Left lung (tissue), 10 donors: ENCODE data around the gene NDEL1. TPM values are rescaled to one million over a fixed set of nuclear protein-coding genes. Genes with fewer than 3 reads are reported as not detected.

ENCODE experiments used
- ATAC-seq: fragments of 200-7000 bp; cut with Tn5 transposase; one replicate; pipeline ENCODE4 v1.9.1; 2020; ENCODE audit warnings: moderate library complexity
- DNase-seq, 4 donors: peaks; one replicate each; pipeline ENCODE4 v3.0.0-alpha.2; 2013 to 2020
- H3K27ac ChIP-seq, 2 donors: fragments of 200-600 bp; sonication (generic) in 1 of 2; one replicate each; pipeline versions ENCODE4 v1.5.0 to v1.8.0; 2020 to 2021
- H3K27me3 ChIP-seq, 2 donors: fragments of 200-600 bp; sonication (generic) in 1 of 2; one replicate each; pipeline versions ENCODE4 v1.5.0 to v1.8.0; 2020 to 2021
- H3K36me3 ChIP-seq, 2 donors: fragments of 200-600 bp; sonication (generic) in 1 of 2; one replicate each; pipeline versions ENCODE4 v1.5.0 to v1.8.0; 2020 to 2021
- H3K4me1 ChIP-seq, 2 donors: fragments of 200-600 bp; one replicate each; pipeline ENCODE4 v1.8.0; 2021
- H3K4me3 ChIP-seq, 2 donors: fragments of 200-600 bp; sonication (generic) in 1 of 2; one replicate each; pipeline versions ENCODE4 v1.5.0 to v1.8.0; 2020 to 2021; ENCODE audit warnings: mild to moderate bottlenecking in 1 of 2
- H3K9me3 ChIP-seq, 2 donors: fragments of 200-600 bp; sonication (generic) in 1 of 2; one replicate each; pipeline versions ENCODE4 v1.5.0 to v1.8.0; 2020 to 2021
- CTCF ChIP-seq, 2 donors: fragments of 200-600 bp; sonication (generic) in 1 of 2; IDR thresholded peaks; one replicate each; pipeline versions ENCODE4 v1.5.0 to v1.8.0; 2021; ENCODE audit warnings: antibody characterized with exemption in 2 of 2
- intact Hi-C, 2 donors: fragments of 100-400 bp; cut with DNase I; formaldehyde crosslinking; loops; one replicate each; pipeline versions ENCODE4 v1.11.2 to v1.14.2; 2022
- polyA plus RNA-seq, 6 donors: library from polyadenylated mRNA; unstranded; fragments of 120-200 nt; gene quantifications; one replicate each; pipeline ENCODE4 v1.2.1, GENCODE V29; 2013; ENCODE audit not compliant: insufficient read length in 6 of 6
- total RNA-seq, 2 donors: library from RNA; stranded (reverse); fragmentation: NEBNext Ultra II Directional; extraction: Animal tissue kit (Norgen Biotek cat#: 25700); gene quantifications; one replicate each; pipeline ENCODE4 v1.2.1, GENCODE V29; 2021
- donor health status: DM: no; HTN: yes; CAD: no.
- donor health status: DM: no; HTN: no; CAD: no.

NDEL1 gene
- total and polyA plus RNA-seq, 8 donors: 57.7 to 84.1 (median 71.0) TPM

- Histone ChIP-seq H3K36me3 (peaks cover 0 to 48% of the 10 kb centered on the region in 2 donors), H3K27me3 (no peaks in the 10 kb centered on the region), H3K4me3 (no peak overlapping the region), H3K9me3 (no peaks in the 10 kb centered on the region), H3K27ac (no peak overlapping the region), H3K4me1 (no peaks in the 10 kb centered on the region)
- DNase-seq (no peak), ATAC-seq (no peak)
- no peak for TF ChIP-seq CTCF (IDR thresholded peaks at IDR 0.05)
- intact Hi-C loops: no loop called here
Observed at GRCh38 chr17:8490256-8491023, 54.8 kb downstream of the NDEL1 start.

GRCh38 chr17:8492121-8492520 is 56.4 kb downstream of the NDEL1 start:
- DNase-seq (no peak), ATAC-seq (no peak)
- Histone ChIP-seq H3K27ac (no peak overlapping the region), H3K4me3 (no peak overlapping the region), H3K27me3 (no peaks in the 10 kb centered on the region), H3K4me1 (no peaks in the 10 kb centered on the region), H3K9me3 (no peaks in the 10 kb centered on the region), H3K36me3 (peaks cover 0 to 49% of the 10 kb centered on the region in 2 donors)
- TF ChIP-seq CTCF (IDR thresholded peaks at IDR 0.05): no peak
- intact Hi-C loops: no loop called here

- peaks cover 0 to 40% of the 10 kb centered on the region in 2 donors for H3K36me3 ChIP-seq
- intact Hi-C loops: no loop called here
- no peak for DNase-seq
- no peak for ATAC-seq
- no peak for TF ChIP-seq CTCF (IDR thresholded peaks at IDR 0.05)
- H3K27me3 ChIP-seq: no peaks in the 10 kb centered on the region
- no peak overlapping the region for H3K4me3 ChIP-seq
- no peak overlapping the region for H3K27ac ChIP-seq
- no peaks in the 10 kb centered on the region for H3K9me3 ChIP-seq
- no peaks in the 10 kb centered on the region for H3K4me1 ChIP-seq
Observed at GRCh38 chr17:8494021-8494420, 58.3 kb downstream of the NDEL1 start.

GRCh38 chr17:8494506-8495111 is 58.9 kb downstream of the NDEL1 start:
- intact Hi-C loops: no loop called here
- no peak for TF ChIP-seq CTCF (IDR thresholded peaks at IDR 0.05)
- H3K9me3 ChIP-seq: no peaks in the 10 kb centered on the region
- DNase-seq (no peak), ATAC-seq (no peak)
- H3K4me1 ChIP-seq: no peaks in the 10 kb centered on the region
- H3K27me3 ChIP-seq: no peaks in the 10 kb centered on the region
- no peak overlapping the region for H3K27ac ChIP-seq
- no peak overlapping the region for H3K4me3 ChIP-seq
- peaks cover 0 to 40% of the 10 kb centered on the region in 2 donors for H3K36me3 ChIP-seq

GRCh38 chr17:8496081-8496480 is 60.4 kb downstream of the NDEL1 start:
- no peak overlapping the region for H3K27ac ChIP-seq
- H3K4me1 ChIP-seq: no peaks in the 10 kb centered on the region
- H3K9me3 ChIP-seq: no peaks in the 10 kb centered on the region
- intact Hi-C loops: no loop called here
- no peak for TF ChIP-seq CTCF (IDR thresholded peaks at IDR 0.05)
- no peak for DNase-seq
- ATAC-seq: no peak
- no peak overlapping the region for H3K4me3 ChIP-seq
- no peaks in the 10 kb centered on the region for H3K27me3 ChIP-seq
- peaks cover 0 to 29% of the 10 kb centered on the region in 2 donors for H3K36me3 ChIP-seq
